ENCODE results near the gene OR6K2. TPM values are rescaled to one million over a fixed set of nuclear protein-coding genes. Genes with fewer than 3 reads are reported as not detected.

The OR6K2 gene
- total RNA-seq, 4 donors from 2014 or later = not detected

DNA sequence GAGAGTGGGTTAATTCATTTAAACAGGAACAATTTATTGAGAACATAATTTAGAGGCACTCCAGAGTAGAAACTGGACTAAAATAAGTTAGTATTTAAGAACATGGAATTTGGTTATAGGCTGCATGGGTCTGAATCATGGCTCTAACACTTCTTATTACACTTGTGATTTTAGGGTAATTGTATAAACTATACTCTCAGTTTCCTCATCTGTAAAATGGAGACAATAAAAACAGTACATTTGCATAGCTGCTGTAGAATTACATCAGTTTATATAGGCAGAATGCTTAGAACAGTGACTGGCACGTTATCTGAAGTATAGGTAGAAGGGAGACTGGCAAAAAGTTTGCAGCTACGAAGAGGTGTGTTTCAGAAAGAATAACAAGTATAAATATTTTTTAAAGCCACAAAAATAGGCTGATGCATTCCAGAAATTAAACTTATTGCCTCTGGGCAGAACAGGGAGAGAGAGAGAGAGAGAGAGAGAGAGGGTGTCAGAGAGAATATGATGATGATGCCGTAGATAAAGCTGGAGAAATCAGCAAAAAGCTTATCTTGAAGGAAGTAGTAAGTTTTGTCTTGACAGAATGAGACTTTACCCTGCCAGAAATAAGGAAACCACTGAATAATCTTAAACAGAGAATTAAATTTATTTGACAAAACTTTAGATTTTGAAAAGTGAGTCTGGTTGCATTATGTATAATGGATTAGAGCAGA is 28.2 kb upstream of the OR6K2 start:
- 73 to 74% methylated on average over 3 of the region's 3 CpGs for WGBS, 2 donors
- intact Hi-C loops (cut with DNase I) = no loop called here
- Histone ChIP-seq H3K36me3 (no peaks in the 10 kb centered on the region), H3K27me3 (no peaks in the 10 kb centered on the region), H3K4me3 (replicated peaks in 1 of 3) (no peak overlapping the region), H3K27ac (no peak overlapping the region), H3K9me3 (no peaks in the 10 kb centered on the region), H3K4me1 (no peaks in the 10 kb centered on the region)
- no peak for DNase-seq
- no peak for TF ChIP-seq POLR2A (IDR thresholded peaks at IDR 0.05)
- TF ChIP-seq, protein P1, sequence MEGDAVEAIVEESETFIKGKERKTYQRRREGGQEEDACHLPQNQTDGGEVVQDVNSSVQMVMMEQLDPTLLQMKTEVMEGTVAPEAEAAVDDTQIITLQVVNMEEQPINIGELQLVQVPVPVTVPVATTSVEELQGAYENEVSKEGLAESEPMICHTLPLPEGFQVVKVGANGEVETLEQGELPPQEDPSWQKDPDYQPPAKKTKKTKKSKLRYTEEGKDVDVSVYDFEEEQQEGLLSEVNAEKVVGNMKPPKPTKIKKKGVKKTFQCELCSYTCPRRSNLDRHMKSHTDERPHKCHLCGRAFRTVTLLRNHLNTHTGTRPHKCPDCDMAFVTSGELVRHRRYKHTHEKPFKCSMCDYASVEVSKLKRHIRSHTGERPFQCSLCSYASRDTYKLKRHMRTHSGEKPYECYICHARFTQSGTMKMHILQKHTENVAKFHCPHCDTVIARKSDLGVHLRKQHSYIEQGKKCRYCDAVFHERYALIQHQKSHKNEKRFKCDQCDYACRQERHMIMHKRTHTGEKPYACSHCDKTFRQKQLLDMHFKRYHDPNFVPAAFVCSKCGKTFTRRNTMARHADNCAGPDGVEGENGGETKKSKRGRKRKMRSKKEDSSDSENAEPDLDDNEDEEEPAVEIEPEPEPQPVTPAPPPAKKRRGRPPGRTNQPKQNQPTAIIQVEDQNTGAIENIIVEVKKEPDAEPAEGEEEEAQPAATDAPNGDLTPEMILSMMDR (IDR thresholded peaks at IDR 0.05) = no peak

DNA sequence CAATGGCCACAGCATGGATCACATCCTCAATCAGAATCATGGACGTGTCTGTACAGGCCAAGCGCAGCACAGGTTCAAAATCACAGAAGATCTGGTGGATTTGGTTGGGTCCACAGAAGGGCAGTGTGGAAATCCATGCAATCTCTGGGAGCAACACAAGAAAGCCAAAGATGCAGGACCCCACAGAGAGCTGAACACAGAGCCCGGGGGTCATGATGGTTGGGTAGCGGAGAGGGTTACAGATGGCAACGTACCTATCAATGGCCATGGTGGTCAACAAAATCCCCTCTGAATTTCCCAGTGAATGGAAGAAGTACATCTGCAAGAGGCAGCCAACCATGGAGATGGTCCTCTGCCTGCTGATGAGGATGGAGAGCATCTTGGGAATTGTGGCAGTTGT is 24.0 kb upstream of the OR6K2 start:
- H3K4me1 ChIP-seq = no peaks in the 10 kb centered on the region
- TF ChIP-seq POLR2A (IDR thresholded peaks at IDR 0.05) = no peak
- TF ChIP-seq, protein P1 (IDR thresholded peaks at IDR 0.05) = no peak
- H3K9me3 ChIP-seq = no peaks in the 10 kb centered on the region
- no peak overlapping the region for H3K27ac ChIP-seq
- intact Hi-C loops (cut with DNase I) = no loop called here
- no peaks in the 10 kb centered on the region for H3K27me3 ChIP-seq
- no peaks in the 10 kb centered on the region for H3K36me3 ChIP-seq
- no peak overlapping the region for H3K4me3 ChIP-seq (replicated peaks in 1 of 3)
- DNase-seq = no peak
- WGBS, 2 donors = 92 to 97% methylated on average over 5 of the region's 5 CpGs

DNA sequence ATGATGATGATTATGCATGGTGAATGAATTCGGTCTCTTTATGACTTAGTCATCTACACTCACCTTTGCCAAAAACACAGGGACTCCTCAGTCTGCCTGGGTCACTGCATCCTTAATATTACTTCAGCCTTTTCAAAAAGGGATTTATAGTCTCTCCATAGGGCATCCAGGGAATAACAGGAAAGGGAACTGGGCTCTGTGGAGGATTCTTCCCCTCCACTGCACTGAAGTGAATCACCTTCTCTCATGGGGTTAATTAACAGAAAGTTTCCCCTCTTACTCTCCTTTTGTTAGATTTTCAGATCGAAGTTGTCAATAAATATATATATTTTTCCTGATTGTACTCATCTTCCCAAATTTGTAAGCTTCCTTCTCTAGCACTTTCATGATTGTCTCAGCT is 20.2 kb upstream of the OR6K2 start, which contains the start of gene OR6K3:
Gene OR6K3, minus strand, starts transcription at position 101 of the 400 bp plus-strand sequence. CDS start 2,605 bp downstream, outside the sequence.
- H3K4me1 ChIP-seq = no peaks in the 10 kb centered on the region
- intact Hi-C loops (cut with DNase I) = no loop called here
- H3K36me3 ChIP-seq = no peaks in the 10 kb centered on the region
- no peaks in the 10 kb centered on the region for H3K27me3 ChIP-seq
- TF ChIP-seq, protein P1 (IDR thresholded peaks at IDR 0.05) = no peak
- TF ChIP-seq POLR2A (IDR thresholded peaks at IDR 0.05) = no peak
- no peak within 1 kb of the TSS for H3K4me3 ChIP-seq (replicated peaks in 1 of 3)
- WGBS, 2 donors = 76 to 79% methylated on average over 2 of the region's 2 CpGs
- DNase-seq = no peak
- H3K27ac ChIP-seq = no peak within 1 kb of the TSS
- no peaks in the 10 kb centered on the region for H3K9me3 ChIP-seq

DNA sequence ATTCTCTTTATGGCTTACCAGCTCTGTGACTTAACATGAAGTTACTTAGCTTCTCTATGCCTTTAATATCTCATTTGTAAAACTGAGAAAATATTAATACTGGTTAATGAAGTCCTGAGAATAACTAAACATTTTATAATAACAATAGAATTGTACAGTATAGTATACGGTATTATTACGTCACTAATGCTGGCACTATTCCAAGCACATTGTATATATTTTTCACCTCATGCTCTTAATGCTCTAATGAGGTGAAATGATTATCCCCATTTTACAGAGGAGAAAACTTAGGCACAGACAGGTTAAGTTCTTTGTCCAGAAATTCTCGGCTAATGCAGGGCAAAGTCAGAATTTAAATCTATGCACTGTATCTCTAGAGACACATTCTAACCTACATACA is 19.2 kb upstream of the OR6K2 start:
- Histone ChIP-seq H3K9me3 (no peaks in the 10 kb centered on the region), H3K36me3 (no peaks in the 10 kb centered on the region), H3K27me3 (no peaks in the 10 kb centered on the region), H3K27ac (no peak overlapping the region), H3K4me1 (no peaks in the 10 kb centered on the region), H3K4me3 (replicated peaks in 1 of 3) (no peak overlapping the region)
- 70 to 75% methylated on average over 3 of the region's 3 CpGs for WGBS, 2 donors
- intact Hi-C loops (cut with DNase I) = no loop called here
- no peak for TF ChIP-seq POLR2A (IDR thresholded peaks at IDR 0.05)
- TF ChIP-seq, protein P1 (IDR thresholded peaks at IDR 0.05) = no peak
- DNase-seq = no peak

GRCh38 chr1:158717344-158717743 is 16.9 kb upstream of the OR6K2 start:
- intact Hi-C loops (cut with DNase I) = no loop called here
- H3K4me1 ChIP-seq = no peaks in the 10 kb centered on the region
- no peak overlapping the region for H3K27ac ChIP-seq
- WGBS, 2 donors = 78 to 95% methylated on average over 6 of the region's 6 CpGs
- H3K27me3 ChIP-seq = no peaks in the 10 kb centered on the region
- DNase-seq = no peak
- H3K9me3 ChIP-seq = no peaks in the 10 kb centered on the region
- H3K4me3 ChIP-seq (replicated peaks in 1 of 3) = no peak overlapping the region
- TF ChIP-seq, protein P1 (IDR thresholded peaks at IDR 0.05) = no peak
- TF ChIP-seq POLR2A (IDR thresholded peaks at IDR 0.05) = no peak
- no peaks in the 10 kb centered on the region for H3K36me3 ChIP-seq
